ENCODE measurements around the gene GPR135. TPM values are rescaled to one million over a fixed set of nuclear protein-coding genes. Genes with fewer than 3 reads are reported as not detected.

Gene GPR135
- total RNA-seq, 1 donor from 2014 or later: 2.0 TPM

GRCh38 chr14:59424341-59425071 lies 40.7 kb downstream of the GPR135 start:
- peaks cover 12% of the 10 kb centered on the region for H3K27me3 Mint-ChIP-seq
- H3K4me1 Mint-ChIP-seq: peaks cover 6% of the 10 kb centered on the region
- H3K4me3 Mint-ChIP-seq: no peak overlapping the region
- H3K9me3 Mint-ChIP-seq: no peaks in the 10 kb centered on the region
- no peak overlapping the region for H3K27ac Mint-ChIP-seq
- H3K36me3 Mint-ChIP-seq (ENCODE audit: low read depth): no peaks in the 10 kb centered on the region
- intact Hi-C loops (cut with micrococcal nuclease): no loop called here
- no peak for DNase-seq

GRCh38 chr14:59422069-59422881 lies 42.9 kb downstream of the GPR135 start:
- no peak overlapping the region for H3K27ac Mint-ChIP-seq
- no peak overlapping the region for H3K4me3 Mint-ChIP-seq
- H3K4me1 Mint-ChIP-seq: no peaks in the 10 kb centered on the region
- no peaks in the 10 kb centered on the region for H3K9me3 Mint-ChIP-seq
- H3K36me3 Mint-ChIP-seq (ENCODE audit: low read depth): no peaks in the 10 kb centered on the region
- peaks cover 12% of the 10 kb centered on the region for H3K27me3 Mint-ChIP-seq
- intact Hi-C loops (cut with micrococcal nuclease): no loop called here
- DNase-seq: no peak

GRCh38 chr14:59419303-59419702 lies 45.9 kb downstream of the GPR135 start:
- H3K9me3 Mint-ChIP-seq: no peaks in the 10 kb centered on the region
- intact Hi-C loops (cut with micrococcal nuclease): no loop called here
- H3K4me1 Mint-ChIP-seq: no peaks in the 10 kb centered on the region
- no peak overlapping the region for H3K27ac Mint-ChIP-seq
- H3K27me3 Mint-ChIP-seq: peaks cover 2% of the 10 kb centered on the region
- DNase-seq: no peak
- H3K36me3 Mint-ChIP-seq (ENCODE audit: low read depth): no peaks in the 10 kb centered on the region
- no peak overlapping the region for H3K4me3 Mint-ChIP-seq

- H3K27ac Mint-ChIP-seq: no peak overlapping the region
These were observed 47.9 kb downstream of the GPR135 start for GRCh38 chr14:59417311-59417710.

GRCh38 chr14:59415836-59416602 lies 49.2 kb downstream of the GPR135 start:
- H3K36me3 Mint-ChIP-seq (ENCODE audit: low read depth): no peaks in the 10 kb centered on the region
- no peak for DNase-seq
- no peaks in the 10 kb centered on the region for H3K4me1 Mint-ChIP-seq
- H3K27me3 Mint-ChIP-seq: peaks cover 7% of the 10 kb centered on the region
- H3K9me3 Mint-ChIP-seq: peaks cover 3% of the 10 kb centered on the region
- no peak overlapping the region for H3K4me3 Mint-ChIP-seq
- intact Hi-C loops (cut with micrococcal nuclease): no loop called here
- no peak overlapping the region for H3K27ac Mint-ChIP-seq

More at GRCh38 chr14:59417311-59417710, 47.9 kb downstream of the GPR135 start:
- no peak for DNase-seq
- intact Hi-C loops (cut with micrococcal nuclease): no loop called here
- Mint-ChIP-seq H3K4me1 (no peaks in the 10 kb centered on the region), H3K9me3 (no peaks in the 10 kb centered on the region), H3K4me3 (no peak overlapping the region), H3K36me3 (ENCODE audit: low read depth) (no peaks in the 10 kb centered on the region), H3K27me3 (peaks cover 5% of the 10 kb centered on the region)

Other genes starting within 250 kb of the GPR135 start
- 20.8 TPM in 2 replicates for gene L3HYPDH, start 19.0 kb upstream of the GPR135 start, total RNA-seq
- gene JKAMP, start 19.1 kb upstream of the GPR135 start, total RNA-seq: 27.9 and 28.6 TPM in 2 replicates
- not detected in 2 replicates for gene CCDC175, start 111.4 kb upstream of the GPR135 start, total RNA-seq